Liver (tissue), 9 donors: Measurements from ENCODE around the gene SLX4IP. TPM values are rescaled to one million over a fixed set of nuclear protein-coding genes. Genes with fewer than 3 reads are reported as not detected.

Source experiments
- DNase-seq: peaks from one replicate; pipeline ENCODE4 v3.0.0-alpha.2; 2017; ENCODE audit warnings: low spot score
- H3K27ac ChIP-seq, 2 donors: one replicate each; pipeline ENCODE4 v1.7.0; 2013; ENCODE audit warnings: inconsistent platforms in 2 of 2, low read length in 2 of 2, control low read depth in 1 of 2, low read depth in 1 of 2, mild to moderate bottlenecking in 1 of 2
- H3K27me3 ChIP-seq, 4 donors: one replicate each; pipeline versions ENCODE4 v1.6.1 to v1.7.0; 2013; ENCODE audit warnings: low read length in 3 of 4, inconsistent platforms in 1 of 4, mild to moderate bottlenecking in 1 of 4, moderate library complexity in 1 of 4; ENCODE audit not compliant: control insufficient read depth in 4 of 4, insufficient read depth in 4 of 4
- H3K36me3 ChIP-seq, 4 donors: one replicate each; pipeline versions ENCODE4 v1.6.1 to v1.7.0; 2013; ENCODE audit warnings: low read length in 3 of 4, mild to moderate bottlenecking in 3 of 4, low read depth in 1 of 4, moderate library complexity in 1 of 4; ENCODE audit not compliant: control insufficient read depth in 4 of 4, insufficient read depth in 3 of 4
- H3K4me1 ChIP-seq, 4 donors: one replicate each; pipeline versions ENCODE4 v1.6.1 to v1.7.0; 2013; ENCODE audit warnings: low read length in 3 of 4, mild to moderate bottlenecking in 3 of 4, moderate library complexity in 1 of 4; ENCODE audit not compliant: control insufficient read depth in 4 of 4, insufficient read depth in 4 of 4
- H3K4me3 ChIP-seq, 3 donors: one replicate each; pipeline versions ENCODE4 v1.6.1 to v1.7.0; 2013; ENCODE audit warnings: low read length in 3 of 3, control low read depth in 1 of 3, low read depth in 1 of 3, mild to moderate bottlenecking in 1 of 3
- H3K9ac ChIP-seq, 2 donors: one replicate each; pipeline ENCODE4 v1.7.0; 2013; ENCODE audit warnings: low read length in 2 of 2, mild to moderate bottlenecking in 2 of 2, moderate library complexity in 2 of 2, control low read depth in 1 of 2, low read depth in 1 of 2
- H3K9me3 ChIP-seq, 4 donors: one replicate each; pipeline versions ENCODE4 v1.6.1 to v1.7.0; 2013; ENCODE audit warnings: low read length in 3 of 4; ENCODE audit not compliant: control insufficient read depth in 4 of 4
- EGR1 ChIP-seq, 2 donors: IDR thresholded peaks; 2 replicates each; pipeline ENCODE4 v1.6.1; 2016 to 2018; ENCODE audit warnings: antibody characterized with exemption in 2 of 2, low read depth in 2 of 2
- GABPA ChIP-seq, 2 donors: IDR thresholded peaks in 1 of 2; conservative IDR thresholded peaks in 1 of 2; 2 replicates each; pipeline ENCODE4 v1.6.1; 2016; ENCODE audit warnings: antibody characterized with exemption in 2 of 2, mild to moderate bottlenecking in 1 of 2, moderate library complexity in 1 of 2
- HNF4G ChIP-seq: IDR thresholded peaks from 2 replicates; pipeline ENCODE4 v1.6.1; 2016; ENCODE audit warnings: antibody characterized with exemption
- RAD21 ChIP-seq, 2 donors: IDR thresholded peaks; 2 replicates each; pipeline ENCODE4 v1.6.1; 2016; ENCODE audit warnings: antibody characterized with exemption in 2 of 2, mild to moderate bottlenecking in 2 of 2
- TAF1 ChIP-seq: conservative IDR thresholded peaks from 2 replicates; pipeline ENCODE4 v1.6.1; 2016; ENCODE audit warnings: antibody characterized with exemption, mild to moderate bottlenecking
- YY1 ChIP-seq: IDR thresholded peaks from 2 replicates; pipeline ENCODE4 v1.6.1; 2016; ENCODE audit warnings: antibody characterized with exemption, mild to moderate bottlenecking
- WGBS: extraction: QIAGEN DNeasy Blood & Tissue Kit; methylation state at CpG from one replicate; pipeline ENCODE4 v1.1.7; 2013; 5-methylcytosine and 5-hydroxymethylcytosine counted together
- polyA plus RNA-seq, 2 donors: library from polyadenylated mRNA; stranded (reverse) in 1 of 2; unstranded in 1 of 2; fragments of 200-250 nt in 1 of 2; fragments of >200 nt in 1 of 2; fragmentation: Nextera tagmentation in 1 of 2; extraction: Ambion mirVana in 1 of 2; gene quantifications; one replicate each; pipeline versions ENCODE4 v1.2.1 to v1.2.3, GENCODE V29; 2013 to 2015
- total RNA-seq, 2 donors: library from RNA; depleted of rRNA; stranded (reverse); fragments of >200 nt; gene quantifications; one replicate each; pipeline ENCODE4 v1.2.3, GENCODE V29; 2014
- TF ChIP-seq, protein P1 (sequence below): IDR thresholded peaks from 2 replicates; pipeline ENCODE4 v1.6.1; 2016; ENCODE audit warnings: antibody characterized with exemption
- TF ChIP-seq, protein P2 (sequence below): fragments of 150-350 bp; IDR thresholded peaks from 2 replicates; pipeline ENCODE4 v1.5.1; 2017; ENCODE audit warnings: improper control_type of control experiment, low read depth, low read length; ENCODE audit not compliant: missing input control
- TF ChIP-seq, protein P3 (sequence below): IDR thresholded peaks from 2 replicates; pipeline ENCODE4 v1.6.1; 2016; ENCODE audit warnings: antibody characterized with exemption, mild to moderate bottlenecking
- TF ChIP-seq, protein P4 (sequence below): IDR thresholded peaks from 2 replicates; pipeline ENCODE4 v1.6.1; 2016; ENCODE audit warnings: antibody characterized with exemption
- donor health status: healthy.
- donor health status: healthy.
- donor health status: healthy.
- donor health status: healthy.
- donor health status: healthy.

SLX4IP gene
- total and polyA plus RNA-seq, 4 donors, result 1.1 to 3.4 (median 2.7) TPM

DNA sequence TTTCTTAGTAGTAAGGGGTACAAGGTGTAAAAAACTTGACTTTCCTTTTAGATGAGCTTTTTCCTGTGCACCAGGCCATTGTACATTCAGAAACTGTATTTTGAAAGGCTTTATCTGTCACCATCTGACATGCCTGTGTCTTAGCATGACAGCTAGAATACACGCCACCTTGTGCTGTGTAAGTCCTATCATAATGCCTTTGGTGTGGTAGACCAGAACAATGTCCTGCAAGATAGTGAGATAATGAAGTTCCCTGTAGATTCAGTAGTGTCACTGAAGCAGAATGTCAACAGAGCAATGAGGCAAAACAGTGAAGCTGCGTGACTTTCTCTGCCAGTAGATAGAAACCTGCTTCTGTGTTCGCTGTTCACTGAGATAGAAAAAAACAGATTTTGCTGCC lies 132.9 kb downstream of the SLX4IP start (continued):
- TF ChIP-seq HNF4G (no peak), EGR1 (IDR thresholded peaks at IDR 0.05; ENCODE audit: low read depth in 2 of 2) (no peak), TAF1 (no peak)
- TF ChIP-seq, protein P1, sequence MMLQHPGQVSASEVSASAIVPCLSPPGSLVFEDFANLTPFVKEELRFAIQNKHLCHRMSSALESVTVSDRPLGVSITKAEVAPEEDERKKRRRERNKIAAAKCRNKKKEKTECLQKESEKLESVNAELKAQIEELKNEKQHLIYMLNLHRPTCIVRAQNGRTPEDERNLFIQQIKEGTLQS, result no peak
- TF ChIP-seq, protein P2, sequence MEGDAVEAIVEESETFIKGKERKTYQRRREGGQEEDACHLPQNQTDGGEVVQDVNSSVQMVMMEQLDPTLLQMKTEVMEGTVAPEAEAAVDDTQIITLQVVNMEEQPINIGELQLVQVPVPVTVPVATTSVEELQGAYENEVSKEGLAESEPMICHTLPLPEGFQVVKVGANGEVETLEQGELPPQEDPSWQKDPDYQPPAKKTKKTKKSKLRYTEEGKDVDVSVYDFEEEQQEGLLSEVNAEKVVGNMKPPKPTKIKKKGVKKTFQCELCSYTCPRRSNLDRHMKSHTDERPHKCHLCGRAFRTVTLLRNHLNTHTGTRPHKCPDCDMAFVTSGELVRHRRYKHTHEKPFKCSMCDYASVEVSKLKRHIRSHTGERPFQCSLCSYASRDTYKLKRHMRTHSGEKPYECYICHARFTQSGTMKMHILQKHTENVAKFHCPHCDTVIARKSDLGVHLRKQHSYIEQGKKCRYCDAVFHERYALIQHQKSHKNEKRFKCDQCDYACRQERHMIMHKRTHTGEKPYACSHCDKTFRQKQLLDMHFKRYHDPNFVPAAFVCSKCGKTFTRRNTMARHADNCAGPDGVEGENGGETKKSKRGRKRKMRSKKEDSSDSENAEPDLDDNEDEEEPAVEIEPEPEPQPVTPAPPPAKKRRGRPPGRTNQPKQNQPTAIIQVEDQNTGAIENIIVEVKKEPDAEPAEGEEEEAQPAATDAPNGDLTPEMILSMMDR, result no peak

DNA sequence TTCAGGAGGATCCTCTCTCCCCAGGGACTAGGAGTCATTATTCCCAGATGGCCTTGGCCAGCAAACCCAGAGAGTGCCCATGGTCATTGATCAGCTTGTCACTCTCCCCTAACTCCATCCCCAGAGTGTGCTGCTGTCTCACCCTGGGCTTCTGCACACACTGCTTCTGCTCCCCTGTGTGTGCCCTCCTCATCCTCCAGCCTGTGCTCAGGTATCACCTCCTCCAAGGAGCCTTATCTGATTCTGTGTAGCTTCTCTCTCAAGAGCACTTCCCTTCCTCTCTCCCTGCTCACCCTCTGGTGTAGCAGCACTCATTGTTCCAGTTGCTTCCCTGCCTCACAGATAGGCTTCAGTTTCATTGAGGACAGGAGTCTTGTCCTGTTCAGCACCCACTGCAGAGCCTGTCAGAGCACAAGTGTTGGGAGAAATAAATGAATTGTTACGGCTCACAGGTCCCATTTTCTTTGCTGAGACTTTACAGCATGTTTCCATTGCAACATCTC lies 136.3 kb downstream of the SLX4IP start:
- DNase-seq, result no peak
- WGBS, result 95% methylated on average over 1 of the region's 1 CpG
- Histone ChIP-seq H3K9ac (no peak overlapping the region), H3K36me3 (no peaks in the 10 kb centered on the region), H3K4me1 (no peaks in the 10 kb centered on the region), H3K27me3 (no peaks in the 10 kb centered on the region), H3K9me3 (no peaks in the 10 kb centered on the region), H3K27ac (no peak overlapping the region), H3K4me3 (no peak overlapping the region)
- TF ChIP-seq, protein P2, result no peak
- TF ChIP-seq YY1 (no peak), RAD21 (IDR thresholded peaks at IDR 0.05) (no peak), GABPA (IDR thresholded peaks at IDR 0.05 in 1 of 2, conservative IDR thresholded peaks at IDR 0.05 in 1 of 2) (no peak)
- TF ChIP-seq, protein P3, sequence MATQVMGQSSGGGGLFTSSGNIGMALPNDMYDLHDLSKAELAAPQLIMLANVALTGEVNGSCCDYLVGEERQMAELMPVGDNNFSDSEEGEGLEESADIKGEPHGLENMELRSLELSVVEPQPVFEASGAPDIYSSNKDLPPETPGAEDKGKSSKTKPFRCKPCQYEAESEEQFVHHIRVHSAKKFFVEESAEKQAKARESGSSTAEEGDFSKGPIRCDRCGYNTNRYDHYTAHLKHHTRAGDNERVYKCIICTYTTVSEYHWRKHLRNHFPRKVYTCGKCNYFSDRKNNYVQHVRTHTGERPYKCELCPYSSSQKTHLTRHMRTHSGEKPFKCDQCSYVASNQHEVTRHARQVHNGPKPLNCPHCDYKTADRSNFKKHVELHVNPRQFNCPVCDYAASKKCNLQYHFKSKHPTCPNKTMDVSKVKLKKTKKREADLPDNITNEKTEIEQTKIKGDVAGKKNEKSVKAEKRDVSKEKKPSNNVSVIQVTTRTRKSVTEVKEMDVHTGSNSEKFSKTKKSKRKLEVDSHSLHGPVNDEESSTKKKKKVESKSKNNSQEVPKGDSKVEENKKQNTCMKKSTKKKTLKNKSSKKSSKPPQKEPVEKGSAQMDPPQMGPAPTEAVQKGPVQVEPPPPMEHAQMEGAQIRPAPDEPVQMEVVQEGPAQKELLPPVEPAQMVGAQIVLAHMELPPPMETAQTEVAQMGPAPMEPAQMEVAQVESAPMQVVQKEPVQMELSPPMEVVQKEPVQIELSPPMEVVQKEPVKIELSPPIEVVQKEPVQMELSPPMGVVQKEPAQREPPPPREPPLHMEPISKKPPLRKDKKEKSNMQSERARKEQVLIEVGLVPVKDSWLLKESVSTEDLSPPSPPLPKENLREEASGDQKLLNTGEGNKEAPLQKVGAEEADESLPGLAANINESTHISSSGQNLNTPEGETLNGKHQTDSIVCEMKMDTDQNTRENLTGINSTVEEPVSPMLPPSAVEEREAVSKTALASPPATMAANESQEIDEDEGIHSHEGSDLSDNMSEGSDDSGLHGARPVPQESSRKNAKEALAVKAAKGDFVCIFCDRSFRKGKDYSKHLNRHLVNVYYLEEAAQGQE, result no peak
- TF ChIP-seq, protein P4, sequence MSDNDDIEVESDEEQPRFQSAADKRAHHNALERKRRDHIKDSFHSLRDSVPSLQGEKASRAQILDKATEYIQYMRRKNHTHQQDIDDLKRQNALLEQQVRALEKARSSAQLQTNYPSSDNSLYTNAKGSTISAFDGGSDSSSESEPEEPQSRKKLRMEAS, result no peak

DNA sequence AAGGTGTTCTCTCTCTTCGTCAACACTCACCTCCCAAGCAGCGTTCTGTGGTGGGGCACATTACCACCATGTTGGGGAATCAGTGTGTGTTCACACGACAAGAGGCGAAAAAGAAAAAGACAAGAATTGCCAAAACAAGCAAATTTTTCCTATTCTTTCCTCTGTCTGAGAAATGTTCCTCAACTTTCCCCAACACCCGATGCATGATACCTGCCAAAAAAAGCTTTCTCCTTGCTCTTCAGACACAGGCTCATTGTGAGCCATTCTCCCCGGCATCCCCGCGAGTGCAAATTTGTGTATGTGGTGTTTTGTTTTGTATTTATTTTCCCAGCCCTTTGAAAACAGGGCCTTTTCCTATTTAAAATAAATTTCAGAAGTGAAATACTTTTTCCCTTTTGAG lies 137.7 kb downstream of the SLX4IP start:
- 98% methylated on average over 8 of the region's 8 CpGs for WGBS

More for the DNA sequence above, 137.7 kb downstream of the SLX4IP start:
- Histone ChIP-seq H3K9ac (no peak overlapping the region), H3K4me1 (no peaks in the 10 kb centered on the region), H3K27ac (no peak overlapping the region), H3K27me3 (no peaks in the 10 kb centered on the region), H3K4me3 (no peak overlapping the region), H3K36me3 (no peaks in the 10 kb centered on the region), H3K9me3 (no peaks in the 10 kb centered on the region)
- TF ChIP-seq YY1 (no peak), TAF1 (no peak)
- TF ChIP-seq, protein P4, result no peak
- DNase-seq, result no peak
